ENCODE results near the gene DUSP3. TPM values are rescaled to one million over a fixed set of nuclear protein-coding genes. Genes with fewer than 3 reads are reported as not detected.

DUSP3 gene
- total and polyA plus RNA-seq, 2 experiments from 2014 or later = 23.1 to 24.9 TPM

DNA sequence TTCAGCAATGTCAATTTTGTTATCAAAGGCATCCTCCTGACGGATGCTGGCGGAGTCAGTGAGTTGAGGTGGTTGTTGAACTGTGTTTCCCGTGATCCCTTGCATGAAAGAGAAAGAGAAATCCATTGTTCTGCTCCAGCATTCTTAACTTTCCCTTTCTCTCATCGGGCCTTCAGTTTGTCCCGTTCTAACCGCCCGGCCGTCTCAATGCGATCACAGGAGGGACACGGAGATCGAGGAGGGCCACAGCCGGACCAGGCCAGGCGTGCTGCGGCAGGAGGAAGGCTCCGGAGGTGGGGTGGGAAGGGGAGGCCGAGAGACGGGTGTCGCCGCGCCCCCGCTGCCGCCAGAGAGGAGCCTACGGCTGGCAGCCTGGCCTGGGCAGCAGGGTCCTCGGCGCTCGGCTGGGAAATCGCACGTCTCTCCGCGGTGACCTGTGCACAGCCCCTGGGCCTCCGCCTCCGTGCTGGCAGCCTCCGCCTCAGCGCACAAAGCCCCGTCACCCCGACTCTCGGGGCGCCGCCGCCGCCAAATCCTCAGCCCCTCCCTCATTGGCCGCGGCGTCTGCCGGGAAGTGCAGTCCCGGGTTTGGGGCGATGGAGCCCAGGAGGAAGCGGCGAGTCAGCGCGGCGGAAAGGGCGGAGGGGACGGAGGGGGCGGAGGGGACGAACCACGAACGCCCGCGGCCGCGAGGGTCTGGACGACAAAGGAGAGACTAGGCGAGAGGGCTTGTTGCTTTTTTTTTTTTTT is 58.3 kb downstream of the DUSP3 start:
- no peaks in the 10 kb centered on the region for H3K9me2 ChIP-seq (ENCODE audit: insufficient read depth)
- H4K20me1 ChIP-seq (ENCODE audit: insufficient read depth) = no peaks in the 10 kb centered on the region
- in situ Hi-C loops (cut with MboI) = no loop called here
- peak overlapping the region; percentile 76 for H3K4me2 ChIP-seq (ENCODE audit: unreplicated experiment)
- peak; percentile 83 for DNase-seq
- peak overlapping the region; percentile 88 for H2AFZ ChIP-seq
- TF ChIP-seq EZH2 (IDR thresholded peaks at IDR 0.05; ENCODE audit: insufficient read depth, poor library complexity, severe bottlenecking) = no peak
- no peak for TF ChIP-seq EZH2phosphoT487 (IDR thresholded peaks at IDR 0.05; ENCODE audit: insufficient read depth, low read depth)
- 3 to 6% methylated on average over 45 to 62 of the region's 64 CpGs for WGBS, 2 experiments (ENCODE audit: low coverage in 1 of 2, low lambda C conversion rate in 2 of 2, missing lambda C conversion rate in 2 of 2)
- peak overlapping the region; percentile 67 for H3K4me3 ChIP-seq
- H3K4me1 ChIP-seq (ENCODE audit: insufficient read depth) = peaks cover 24% of the 10 kb centered on the region
- H3K9ac ChIP-seq = peak overlapping the region; percentile 83
- H3K9me3 ChIP-seq (ENCODE audit: low read depth) = no peaks in the 10 kb centered on the region
- H3K27ac ChIP-seq = peak overlapping the region; percentile 38; the same call in 1 of the 2 replicates
- H3K27me3 ChIP-seq (replicated peaks; ENCODE audit: insufficient read depth) = no peaks in the 10 kb centered on the region
- no peaks in the 10 kb centered on the region for H3K79me2 ChIP-seq (ENCODE audit: insufficient read depth)
- no peaks in the 10 kb centered on the region for H3K36me3 ChIP-seq (ENCODE audit: low read depth)
- peaks cover 49% of the 10 kb centered on the region; the same call in 1 of the 2 replicates for H3F3A ChIP-seq (ENCODE audit: insufficient read depth)

GRCh38 chr17:43719578-43719977 is 59.2 kb downstream of the DUSP3 start:
- H3K4me3 ChIP-seq = no peak overlapping the region
- H4K20me1 ChIP-seq (ENCODE audit: insufficient read depth) = no peaks in the 10 kb centered on the region
- H2AFZ ChIP-seq = peak overlapping the region; percentile 88
- H3K79me2 ChIP-seq (ENCODE audit: insufficient read depth) = no peaks in the 10 kb centered on the region
- no peak for DNase-seq
- H3K9me3 ChIP-seq (ENCODE audit: low read depth) = no peaks in the 10 kb centered on the region
- no peak overlapping the region for H3K9ac ChIP-seq
- peaks cover 47% of the 10 kb centered on the region; the same call in 1 of the 2 replicates for H3F3A ChIP-seq (ENCODE audit: insufficient read depth)
- H3K4me1 ChIP-seq (ENCODE audit: insufficient read depth) = peaks cover 24% of the 10 kb centered on the region
- TF ChIP-seq EZH2 (IDR thresholded peaks at IDR 0.05; ENCODE audit: insufficient read depth, poor library complexity, severe bottlenecking) (no peak), EZH2phosphoT487 (IDR thresholded peaks at IDR 0.05; ENCODE audit: insufficient read depth, low read depth) (no peak)
- peak overlapping the region; percentile 76 for H3K4me2 ChIP-seq (ENCODE audit: unreplicated experiment)
- no peaks in the 10 kb centered on the region for H3K9me2 ChIP-seq (ENCODE audit: insufficient read depth)
- no peaks in the 10 kb centered on the region for H3K27me3 ChIP-seq (replicated peaks; ENCODE audit: insufficient read depth)
- H3K36me3 ChIP-seq (ENCODE audit: low read depth) = no peaks in the 10 kb centered on the region
- in situ Hi-C loops (cut with MboI) = no loop called here
- 19 to 34% methylated on average over 3 of the region's 3 CpGs for WGBS, 2 experiments (ENCODE audit: low coverage in 1 of 2, low lambda C conversion rate in 2 of 2, missing lambda C conversion rate in 2 of 2)
- H3K27ac ChIP-seq = no peak overlapping the region

DNA sequence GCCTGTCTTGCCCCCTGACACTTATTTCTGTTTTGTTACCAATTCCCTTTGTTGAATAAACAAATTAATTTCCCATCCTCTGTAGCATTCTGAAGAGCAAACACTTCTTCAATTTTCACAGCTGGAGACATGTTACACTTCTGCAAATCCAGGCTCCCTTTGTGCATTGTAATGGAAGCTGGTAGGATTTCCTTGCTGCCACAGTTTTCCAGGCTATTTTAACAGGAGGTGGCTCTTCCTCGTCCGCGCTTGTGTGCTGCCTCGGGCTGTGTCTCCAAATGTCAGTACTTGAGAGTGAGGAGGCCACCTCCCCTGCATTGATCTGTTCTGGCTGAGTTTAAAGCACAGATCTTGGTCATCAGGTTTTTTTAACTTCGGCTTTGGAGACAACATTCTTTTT is 60.2 kb downstream of the DUSP3 start:
- no peaks in the 10 kb centered on the region for H3K9me2 ChIP-seq (ENCODE audit: insufficient read depth)
- no peak overlapping the region for H2AFZ ChIP-seq
- H3K4me2 ChIP-seq (ENCODE audit: unreplicated experiment) = no peak overlapping the region
- no peaks in the 10 kb centered on the region for H3K36me3 ChIP-seq (ENCODE audit: low read depth)
- peaks cover 14% of the 10 kb centered on the region for H3K4me1 ChIP-seq (ENCODE audit: insufficient read depth)
- 77 to 79% methylated on average over 5 of the region's 5 CpGs for WGBS, 2 experiments (ENCODE audit: low coverage in 1 of 2, low lambda C conversion rate in 2 of 2, missing lambda C conversion rate in 2 of 2)
- H3K9ac ChIP-seq = no peak overlapping the region
- no peak overlapping the region for H3K4me3 ChIP-seq
- TF ChIP-seq EZH2phosphoT487 (IDR thresholded peaks at IDR 0.05; ENCODE audit: insufficient read depth, low read depth) = no peak
- TF ChIP-seq EZH2 (IDR thresholded peaks at IDR 0.05; ENCODE audit: insufficient read depth, poor library complexity, severe bottlenecking) = no peak
- in situ Hi-C loops (cut with MboI) = no loop called here
- peaks cover 36% of the 10 kb centered on the region; the same call in 1 of the 2 replicates for H3F3A ChIP-seq (ENCODE audit: insufficient read depth)
- no peak overlapping the region for H3K27ac ChIP-seq
- no peak for DNase-seq
- H3K9me3 ChIP-seq (ENCODE audit: low read depth) = no peaks in the 10 kb centered on the region
- H3K79me2 ChIP-seq (ENCODE audit: insufficient read depth) = no peaks in the 10 kb centered on the region
- no peaks in the 10 kb centered on the region for H3K27me3 ChIP-seq (replicated peaks; ENCODE audit: insufficient read depth)
- no peaks in the 10 kb centered on the region for H4K20me1 ChIP-seq (ENCODE audit: insufficient read depth)

GRCh38 chr17:43717913-43718312 is 60.9 kb downstream of the DUSP3 start:
- no peaks in the 10 kb centered on the region for H3K27me3 ChIP-seq (replicated peaks; ENCODE audit: insufficient read depth)
- no peak overlapping the region for H3K27ac ChIP-seq
- H3K9me2 ChIP-seq (ENCODE audit: insufficient read depth) = no peaks in the 10 kb centered on the region
- no peaks in the 10 kb centered on the region for H4K20me1 ChIP-seq (ENCODE audit: insufficient read depth)
- no peak overlapping the region for H3K9ac ChIP-seq
- no peaks in the 10 kb centered on the region for H3K9me3 ChIP-seq (ENCODE audit: low read depth)
- no peaks in the 10 kb centered on the region for H3K79me2 ChIP-seq (ENCODE audit: insufficient read depth)
- no peaks in the 10 kb centered on the region for H3K36me3 ChIP-seq (ENCODE audit: low read depth)
- no peak overlapping the region for H2AFZ ChIP-seq
- H3F3A ChIP-seq (ENCODE audit: insufficient read depth) = peaks cover 35% of the 10 kb centered on the region; the same call in 1 of the 2 replicates
- H3K4me2 ChIP-seq (ENCODE audit: unreplicated experiment) = no peak overlapping the region
- TF ChIP-seq EZH2 (IDR thresholded peaks at IDR 0.05; ENCODE audit: insufficient read depth, poor library complexity, severe bottlenecking) (no peak), EZH2phosphoT487 (IDR thresholded peaks at IDR 0.05; ENCODE audit: insufficient read depth, low read depth) (no peak)
- DNase-seq = no peak
- WGBS, 2 experiments (ENCODE audit: low coverage in 1 of 2, low lambda C conversion rate in 2 of 2, missing lambda C conversion rate in 2 of 2) = 75 to 79% methylated on average over 6 of the region's 6 CpGs
- in situ Hi-C loops (cut with MboI) = no loop called here
- no peak overlapping the region for H3K4me3 ChIP-seq
- peaks cover 14% of the 10 kb centered on the region for H3K4me1 ChIP-seq (ENCODE audit: insufficient read depth)

Other genes starting within 250 kb of the DUSP3 start
- 2.1 and 3.5 TPM in 2 replicates for gene ETV4, start 232.6 kb downstream of the DUSP3 start, total RNA-seq (2014; rRNA removed; shearing (Covaris generic))
- gene ETV4, start 232.6 kb downstream of the DUSP3 start, polyA plus RNA-seq (2016; fragmentation: Nextera tagmentation; extraction: Ambion mirVana) = 2.6 and 2.8 TPM in 2 replicates
- gene MEOX1, start 117.1 kb downstream of the DUSP3 start, total RNA-seq (2014; rRNA removed; shearing (Covaris generic)) = not detected in 2 replicates
- gene MEOX1, start 117.1 kb downstream of the DUSP3 start, polyA plus RNA-seq (2016; fragmentation: Nextera tagmentation; extraction: Ambion mirVana) = not detected in 2 replicates
- gene SOST, start 20.2 kb downstream of the DUSP3 start, total RNA-seq (2014; rRNA removed; shearing (Covaris generic)) = not detected in 2 replicates
- gene SOST, start 20.2 kb downstream of the DUSP3 start, polyA plus RNA-seq (2016; fragmentation: Nextera tagmentation; extraction: Ambion mirVana) = not detected in 2 replicates
- gene CFAP97D1, start 1.5 kb upstream of the DUSP3 start, total RNA-seq (2014; rRNA removed; shearing (Covaris generic)) = not detected in 2 replicates
- not detected in 2 replicates for gene CFAP97D1, start 1.5 kb upstream of the DUSP3 start, polyA plus RNA-seq (2016; fragmentation: Nextera tagmentation; extraction: Ambion mirVana)
- gene MPP3, start 54.2 kb upstream of the DUSP3 start, total RNA-seq (2014; rRNA removed; shearing (Covaris generic)) = 6.3 and 11.1 TPM in 2 replicates
- gene MPP3, start 54.2 kb upstream of the DUSP3 start, polyA plus RNA-seq (2016; fragmentation: Nextera tagmentation; extraction: Ambion mirVana) = 4.8 and 6.6 TPM in 2 replicates
- not detected in 2 replicates for gene CD300LG, start 68.2 kb upstream of the DUSP3 start, total RNA-seq (2014; rRNA removed; shearing (Covaris generic))
- gene CD300LG, start 68.2 kb upstream of the DUSP3 start, polyA plus RNA-seq (2016; fragmentation: Nextera tagmentation; extraction: Ambion mirVana) = not detected in 2 replicates
- gene MPP2, start 128.6 kb upstream of the DUSP3 start, total RNA-seq (2014; rRNA removed; shearing (Covaris generic)) = 5.1 and 13.8 TPM in 2 replicates
- 3.8 and 4.1 TPM in 2 replicates for gene MPP2, start 128.6 kb upstream of the DUSP3 start, polyA plus RNA-seq (2016; fragmentation: Nextera tagmentation; extraction: Ambion mirVana)
- gene PPY, start 163.5 kb upstream of the DUSP3 start, total RNA-seq (2014; rRNA removed; shearing (Covaris generic)) = not detected in 2 replicates
- not detected in 2 replicates for gene PPY, start 163.5 kb upstream of the DUSP3 start, polyA plus RNA-seq (2016; fragmentation: Nextera tagmentation; extraction: Ambion mirVana)
- not detected in 2 replicates for gene PYY, start 175.0 kb upstream of the DUSP3 start, total RNA-seq (2014; rRNA removed; shearing (Covaris generic))
- not detected in 2 replicates for gene PYY, start 175.0 kb upstream of the DUSP3 start, polyA plus RNA-seq (2016; fragmentation: Nextera tagmentation; extraction: Ambion mirVana)
- gene NAGS, start 225.6 kb upstream of the DUSP3 start, total RNA-seq (2014; rRNA removed; shearing (Covaris generic)) = 1.8 and 2.8 TPM in 2 replicates
- gene NAGS, start 225.6 kb upstream of the DUSP3 start, polyA plus RNA-seq (2016; fragmentation: Nextera tagmentation; extraction: Ambion mirVana) = 1.6 and 2.3 TPM in 2 replicates
- 25.5 and 45.4 TPM in 2 replicates for gene TMEM101, start 236.0 kb upstream of the DUSP3 start, total RNA-seq (2014; rRNA removed; shearing (Covaris generic))
- 24.4 and 25.0 TPM in 2 replicates for gene TMEM101, start 236.0 kb upstream of the DUSP3 start, polyA plus RNA-seq (2016; fragmentation: Nextera tagmentation; extraction: Ambion mirVana)

All from GM23248 (cell line).